LNCaP clone FGC (cell line): ENCODE measurements around the gene SMTNL2.
"Not testable (repeated sequence)": the region's sequence is repeated elsewhere in the genome, so short reads cannot be mapped to it uniquely, and the experiment has no call there.

Source experiments
- DNase-seq: peaks from one replicate; pipeline ENCODE4 v3.0.0-alpha.2; 2011; ENCODE audit warnings: low read depth
- H3K4me3 ChIP-seq: 2 replicates; pipeline ENCODE4 v1.5.1; 2011; ENCODE audit warnings: mild to moderate bottlenecking, low read depth, low read length, control low read depth
- CTCF ChIP-seq: IDR thresholded peaks from 2 replicates; pipeline ENCODE4 v1.5.1; 2012; ENCODE audit warnings: mild to moderate bottlenecking; ENCODE audit not compliant: control insufficient read depth, insufficient read depth; ENCODE audit errors: extremely low read depth

The SMTNL2 gene

GRCh38 chr17:4602041-4602440, 17.7 kb downstream of the SMTNL2 start:
- no peak for TF ChIP-seq CTCF
- no peak overlapping the region for H3K4me3 ChIP-seq
- DNase-seq, result no peak

DNA sequence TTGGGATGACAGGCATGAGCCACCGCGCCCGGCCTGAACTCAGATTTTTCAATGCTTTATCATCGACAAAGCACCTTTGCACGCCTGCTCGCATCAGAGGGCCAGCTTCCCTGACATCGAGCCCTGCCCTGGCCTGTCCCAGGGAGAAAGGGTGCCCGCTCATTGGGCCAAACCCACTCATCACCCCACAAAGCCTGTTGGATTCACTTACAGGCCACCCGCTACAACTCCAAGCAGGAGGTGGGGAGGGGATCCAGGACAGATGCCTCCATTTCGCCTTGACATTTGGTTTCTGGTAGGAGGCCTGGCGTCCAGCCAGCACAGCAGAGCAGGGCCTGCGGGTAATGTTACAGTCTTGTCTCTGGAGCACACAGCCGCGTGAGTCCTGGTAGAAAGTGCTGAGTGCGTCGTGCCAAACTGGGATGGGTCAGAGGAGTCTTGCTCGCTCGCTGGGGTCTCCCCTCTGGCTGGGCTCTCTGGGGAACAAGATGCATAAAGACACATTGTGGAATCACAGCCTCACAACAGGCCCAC, 19.8 kb downstream of the SMTNL2 start:
- no peak for TF ChIP-seq CTCF
- no peak overlapping the region for H3K4me3 ChIP-seq
- DNase-seq, result peak; percentile 6

GRCh38 chr17:4604736-4605135, 20.4 kb downstream of the SMTNL2 start:
- DNase-seq, H3K4me3 ChIP-seq: not testable (repeated sequence)

DNA sequence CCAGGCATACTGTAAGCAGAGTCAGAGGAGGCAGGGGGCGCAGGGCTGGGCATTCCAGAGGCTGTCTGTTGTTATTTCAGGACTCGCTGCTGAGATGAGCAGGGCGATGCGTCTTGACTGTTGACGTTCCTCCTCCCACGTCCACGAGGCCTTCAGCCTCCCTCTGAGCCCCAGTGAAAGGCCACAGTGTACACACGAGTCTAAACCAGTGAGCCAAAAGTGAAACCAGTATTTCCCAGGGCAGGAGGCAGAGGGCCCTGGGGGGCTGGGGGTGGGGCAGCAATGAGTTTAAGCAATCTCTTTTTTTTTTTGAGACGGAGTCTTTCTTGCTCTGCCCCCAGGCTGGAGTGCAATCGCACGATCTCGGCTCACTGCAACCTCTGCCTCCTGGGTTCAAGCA, 21.5 kb downstream of the SMTNL2 start:
- TF ChIP-seq CTCF, result no peak
- no peak for DNase-seq
- H3K4me3 ChIP-seq, result no peak overlapping the region

DNA sequence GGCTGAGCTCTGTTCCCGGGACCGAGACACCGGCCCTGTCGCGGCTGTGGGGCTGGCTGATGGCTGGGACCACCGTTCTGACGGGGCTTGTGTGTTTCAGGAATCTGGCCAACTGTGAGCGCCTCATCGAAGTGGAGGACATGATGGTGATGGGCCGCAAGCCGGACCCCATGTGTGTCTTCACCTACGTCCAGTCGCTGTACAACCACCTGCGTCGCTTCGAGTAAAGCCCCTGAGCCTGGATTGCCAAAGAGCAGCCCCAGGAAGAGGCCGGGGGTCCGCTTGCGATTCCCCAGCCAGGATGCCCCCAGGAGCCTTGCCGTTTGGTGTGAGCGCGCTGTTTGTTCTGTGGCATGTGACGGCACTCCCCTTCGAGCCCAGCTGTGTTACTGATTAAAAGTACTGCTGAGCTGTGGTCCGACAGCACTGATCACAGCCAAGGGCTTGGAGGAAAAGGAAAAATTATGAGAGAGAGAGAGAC, 23.0 kb downstream of the SMTNL2 start:
- no peak for TF ChIP-seq CTCF
- no peak for DNase-seq
- no peak overlapping the region for H3K4me3 ChIP-seq

GRCh38 chr17:4607773-4608187, 23.5 kb downstream of the SMTNL2 start:
- no peak for DNase-seq
- H3K4me3 ChIP-seq, result no peak overlapping the region
- TF ChIP-seq CTCF, result no peak

GRCh38 chr17:4609761-4610160, 25.4 kb downstream of the SMTNL2 start:
- no peak overlapping the region for H3K4me3 ChIP-seq
- no peak for DNase-seq
- no peak for TF ChIP-seq CTCF
